NAMALWA (cell line): Measurements from ENCODE around the gene STAT5B.
A peak's percentile ranks its signal among the peaks of the same experiment; 100 is the strongest.
"Not testable (repeated sequence)": the region's sequence is repeated elsewhere in the genome, so short reads cannot be mapped to it uniquely, and the experiment has no call there.

Source experiments
- DNase-seq: peaks from one replicate; pipeline ENCODE4 v3.0.0-alpha.2; 2015; ENCODE audit warnings: low spot score

Gene STAT5B

GRCh38 chr17:42266918-42267766 lies 9.0 kb downstream of the STAT5B start:
- no peak for DNase-seq

DNA sequence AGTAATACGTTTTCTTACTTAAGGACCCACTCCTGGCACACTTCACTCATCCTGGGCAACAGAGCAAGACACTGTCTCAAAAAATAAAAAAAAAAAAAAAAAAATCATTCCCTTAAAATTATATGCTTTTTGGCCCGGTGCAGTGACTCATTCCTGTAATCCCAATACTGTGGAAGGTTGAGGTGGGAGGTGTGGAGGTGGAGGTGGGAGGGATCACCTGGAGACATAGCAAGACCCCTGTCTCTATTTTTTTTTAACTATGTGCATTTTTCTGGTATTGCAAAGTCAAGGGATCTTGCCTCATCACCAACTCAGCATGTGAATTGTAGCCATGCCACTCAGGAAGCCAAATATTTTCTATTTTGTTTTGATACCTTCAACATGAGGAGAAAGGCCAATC lies 9.7 kb downstream of the STAT5B start:
- no peak for DNase-seq

DNA sequence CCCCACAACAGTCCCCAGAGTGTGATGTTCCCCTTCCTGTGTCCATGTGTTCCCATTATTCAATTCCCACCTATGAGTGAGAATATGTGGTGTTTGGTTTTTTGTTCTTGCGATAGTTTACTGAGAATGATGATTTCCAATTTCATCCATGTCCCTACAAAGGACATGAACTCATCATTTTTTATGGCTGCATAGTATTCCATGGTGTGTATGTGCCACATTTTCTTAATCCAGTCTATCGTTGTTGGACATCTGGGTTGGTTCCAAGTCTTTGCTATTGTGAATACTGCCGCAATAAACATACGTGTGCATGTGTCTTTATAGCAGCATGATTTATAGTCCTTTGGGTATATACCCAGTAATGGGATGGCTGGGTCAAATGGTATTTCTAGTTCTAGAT lies 11.8 kb downstream of the STAT5B start:
- DNase-seq = not testable (repeated sequence)

DNA sequence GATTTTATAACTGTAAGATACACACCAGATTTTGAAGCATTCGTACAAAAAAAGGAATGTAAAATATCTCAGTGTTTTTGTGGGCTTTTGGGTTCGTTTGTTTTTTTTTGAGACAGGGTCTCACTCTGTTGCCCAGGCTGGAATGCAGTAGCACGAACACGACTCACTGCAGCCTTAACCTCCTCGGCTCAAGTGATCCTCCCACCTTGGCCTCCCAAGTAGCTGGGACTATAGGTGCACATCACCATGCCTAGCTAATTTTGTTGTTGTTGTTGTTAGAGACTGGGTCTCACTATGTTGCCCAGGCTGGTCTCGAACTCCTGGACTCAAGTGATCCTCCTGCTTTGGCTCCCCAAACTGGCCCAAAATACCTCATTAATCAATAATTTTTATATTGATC lies 15.9 kb downstream of the STAT5B start:
- DNase-seq = no peak

- no peak for DNase-seq
Observed at GRCh38 chr17:42255445-42255844, 20.7 kb downstream of the STAT5B start.

- DNase-seq = no peak
Observed at GRCh38 chr17:42253578-42253977, 22.6 kb downstream of the STAT5B start.

DNA sequence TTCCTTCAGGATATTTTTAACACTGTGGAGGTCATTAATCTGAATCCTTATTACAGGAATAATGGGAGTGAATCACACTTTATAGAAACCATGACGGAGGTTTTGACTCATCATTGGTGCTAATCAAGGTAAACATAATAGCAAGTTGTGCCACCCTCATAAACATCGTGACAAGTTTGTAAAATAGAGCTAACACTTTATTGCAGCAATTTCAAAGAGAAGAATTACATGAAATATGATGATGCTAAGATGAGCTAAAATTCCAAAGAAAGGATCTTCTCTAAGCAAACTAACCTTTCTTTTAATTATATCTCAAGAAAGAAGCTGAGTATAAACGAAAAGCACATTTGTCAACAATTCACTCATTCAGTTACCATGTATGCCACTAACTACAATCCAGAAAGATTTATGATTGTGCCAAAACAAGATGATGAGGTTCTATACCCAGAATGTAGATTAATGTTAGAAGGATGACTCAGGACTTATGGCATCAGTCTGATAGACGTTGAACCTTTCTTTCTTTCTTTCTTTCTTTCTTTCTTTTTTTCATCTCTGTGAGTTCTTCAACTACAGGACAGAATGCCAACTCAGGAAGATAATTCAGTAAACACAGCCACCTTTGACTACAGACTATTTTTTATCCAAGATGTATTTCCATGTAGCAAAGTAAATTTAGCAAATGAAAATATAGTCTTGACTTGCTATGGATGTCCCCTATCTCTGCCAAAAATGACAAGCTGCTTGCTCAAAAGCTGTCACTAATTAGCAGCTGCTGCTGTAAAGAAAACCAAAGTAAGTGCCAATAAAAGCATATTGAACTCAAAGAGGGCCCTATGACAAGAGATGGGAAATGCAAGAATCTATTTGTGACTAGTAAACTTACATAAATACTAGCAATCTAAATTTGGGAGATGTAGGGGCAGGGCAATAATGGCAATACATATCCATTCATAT lies 23.3 kb downstream of the STAT5B start:
- no peak for DNase-seq

DNA sequence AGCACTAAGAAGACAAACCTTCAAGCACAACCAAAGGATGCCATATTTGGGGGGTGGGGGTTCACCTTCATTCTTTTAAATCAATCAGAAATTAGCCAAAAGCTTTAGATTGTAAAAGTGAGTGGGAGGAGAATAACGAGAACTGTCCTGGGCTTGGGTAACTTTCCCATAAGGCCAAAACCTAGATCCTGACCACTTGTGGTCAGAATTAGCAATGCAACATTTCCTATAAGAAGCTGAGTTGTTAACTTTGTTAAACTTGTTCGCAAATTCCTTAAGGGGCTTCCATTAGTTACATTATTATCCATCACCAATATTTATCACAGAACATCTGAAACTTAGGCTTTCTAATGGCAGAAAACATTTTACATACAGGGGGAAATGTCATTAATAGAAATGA lies 25.1 kb downstream of the STAT5B start:
- no peak for DNase-seq

- no peak for DNase-seq
Observed at GRCh38 chr17:42249681-42250446, 26.3 kb downstream of the STAT5B start.

- DNase-seq = peak; percentile 95
Observed at GRCh38 chr17:42248351-42249179, 27.6 kb downstream of the STAT5B start.

DNA sequence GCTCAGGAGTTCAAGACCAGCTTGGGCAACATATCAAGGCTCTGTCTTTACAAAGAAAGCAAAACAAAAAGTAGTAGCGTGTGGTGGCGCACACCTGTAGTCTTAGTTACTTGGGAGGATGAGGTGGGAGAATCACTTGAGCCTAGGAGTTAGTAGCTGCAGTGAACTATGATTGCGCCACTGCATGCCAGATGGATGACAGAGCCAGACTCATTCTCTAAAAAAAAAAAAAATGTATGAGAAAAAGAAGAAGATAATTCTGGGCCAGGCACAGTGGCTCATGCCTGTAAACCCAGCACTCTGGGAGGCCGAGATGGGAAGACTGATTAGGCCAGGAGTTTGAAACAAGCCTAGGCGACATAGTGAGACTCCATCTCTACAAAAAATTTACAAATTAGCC lies 28.5 kb downstream of the STAT5B start:
- no peak for DNase-seq

GRCh38 chr17:42246515-42246914 lies 29.7 kb downstream of the STAT5B start:
- DNase-seq = no peak

DNA sequence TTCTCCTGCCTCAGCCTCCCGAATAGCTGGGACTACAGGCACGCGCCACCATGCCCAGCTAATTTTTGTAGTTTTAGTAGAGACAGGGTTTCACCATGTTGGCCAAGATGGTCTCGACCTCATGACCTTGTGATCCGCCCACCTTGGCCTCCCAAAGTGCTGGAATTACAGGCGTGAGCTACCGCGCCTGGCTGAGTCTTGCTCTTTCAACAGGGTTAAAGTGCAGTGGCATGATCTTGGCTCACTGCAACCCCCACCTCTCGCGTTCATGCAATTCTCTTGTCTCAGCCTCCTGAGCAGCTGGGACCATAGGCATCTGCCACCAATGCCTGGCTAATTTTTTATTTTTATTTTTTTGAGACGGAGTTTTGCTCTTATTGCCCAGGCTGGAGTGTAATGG lies 31.0 kb downstream of the STAT5B start:
- not testable (repeated sequence) for DNase-seq

GRCh38 chr17:42244116-42244515 lies 32.1 kb downstream of the STAT5B start:
- not testable (repeated sequence) for DNase-seq

GRCh38 chr17:42243493-42243982 lies 32.7 kb downstream of the STAT5B start:
- DNase-seq = no peak

DNA sequence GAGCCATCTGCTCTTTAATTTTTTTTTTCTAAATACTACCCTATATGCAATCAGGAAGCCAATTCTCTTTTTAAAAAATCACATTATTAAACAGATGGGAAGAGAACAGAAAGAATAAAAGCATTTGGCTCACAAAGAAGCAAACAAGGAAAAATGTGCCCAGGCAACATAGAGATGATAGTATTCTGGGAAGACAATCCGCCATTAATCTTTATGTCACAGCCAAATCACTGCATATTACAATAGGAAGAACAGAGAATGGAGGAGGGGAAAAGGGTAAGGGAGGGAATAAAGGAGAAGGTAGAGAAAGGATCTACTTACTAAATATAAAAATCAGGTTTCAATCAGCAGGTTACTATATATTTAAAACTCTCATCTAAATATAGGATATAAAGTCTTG lies 34.3 kb downstream of the STAT5B start:
- no peak for DNase-seq

DNA sequence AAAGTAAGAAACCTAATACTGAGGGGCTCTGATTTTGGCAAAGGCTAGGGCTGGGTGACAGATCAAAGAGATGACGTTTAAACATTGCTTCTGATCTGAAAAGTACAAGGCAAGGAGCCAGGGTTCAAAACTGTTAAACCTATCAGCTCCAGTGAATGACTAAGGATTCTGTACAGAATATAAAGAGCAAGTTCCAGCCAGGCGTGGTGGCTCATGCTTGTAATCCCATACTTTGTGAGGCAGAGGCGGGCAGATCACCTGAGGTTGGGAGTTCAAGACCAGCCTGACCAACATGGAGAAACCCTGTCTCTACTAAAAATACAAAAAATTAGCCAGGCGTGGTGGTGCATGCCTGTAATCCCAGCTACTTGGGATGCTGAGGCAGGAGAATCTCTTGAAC lies 35.3 kb downstream of the STAT5B start:
- DNase-seq = not testable (repeated sequence)

- DNase-seq = no peak
Observed at GRCh38 chr17:42240201-42240600, 36.0 kb downstream of the STAT5B start.

- not testable (repeated sequence) for DNase-seq
Observed at GRCh38 chr17:42239576-42239975, 36.6 kb downstream of the STAT5B start.

DNA sequence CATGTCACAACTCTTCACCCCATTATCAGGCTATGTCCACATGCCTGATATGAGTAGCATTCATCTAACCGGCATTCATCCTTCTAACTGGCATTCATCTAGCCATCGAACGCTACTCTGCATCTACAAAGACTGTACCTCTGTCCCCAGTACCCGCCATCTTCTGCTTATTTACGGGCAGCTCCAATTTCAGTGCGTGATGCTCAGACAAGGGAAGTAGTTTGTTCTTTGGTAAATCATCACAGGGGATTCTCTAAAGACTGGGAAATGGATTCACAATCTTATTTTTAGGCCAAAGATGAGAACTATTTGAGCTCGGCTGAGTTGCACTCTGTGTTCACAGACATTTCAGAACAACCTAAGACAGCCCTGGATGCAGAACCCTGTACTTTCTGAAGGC lies 39.4 kb downstream of the STAT5B start:
- DNase-seq = no peak

- no peak for DNase-seq
Observed at GRCh38 chr17:42233994-42234393, 42.2 kb downstream of the STAT5B start.
